HepG2 (cell line): ENCODE measurements around the gene CD320. TPM values are rescaled to one million over a fixed set of nuclear protein-coding genes. Genes with fewer than 3 reads are reported as not detected.

Source experiments
- ARNTL ChIP-seq: sonication (generic); formaldehyde crosslinking; IDR thresholded peaks from 2 replicates; pipeline ENCODE4 v1.4.0; 2020; ENCODE audit warnings: mild to moderate bottlenecking, missing genetic modification reagents
- DR1 ChIP-seq: sonication (generic); formaldehyde crosslinking; IDR thresholded peaks from 2 replicates; pipeline ENCODE4 v1.8.0; 2021; ENCODE audit warnings: mild to moderate bottlenecking, missing genetic modification reagents, inconsistent platforms
- ESRRA ChIP-seq: sonication (generic); formaldehyde crosslinking; IDR thresholded peaks from 2 replicates; pipeline ENCODE4 v1.5.1; 2020; ENCODE audit warnings: mild to moderate bottlenecking, low read depth, missing genetic modification reagents
- HCFC1 ChIP-seq: fragments of 150-350 bp; IDR thresholded peaks from 2 replicates; pipeline ENCODE4 v1.6.1; 2014; ENCODE audit warnings: low read depth, low read length
- KDM4B ChIP-seq: sonication (generic); formaldehyde crosslinking; IDR thresholded peaks from 2 replicates; pipeline ENCODE4 v1.4.0; 2020; ENCODE audit warnings: missing genetic modification reagents
- KDM5B ChIP-seq: sonication (generic); formaldehyde crosslinking; IDR thresholded peaks from 2 replicates; pipeline ENCODE4 v1.4.0; 2020; ENCODE audit warnings: missing genetic modification reagents, mild to moderate bottlenecking, borderline replicate concordance
- MEF2D ChIP-seq: sonication (generic); formaldehyde crosslinking; IDR thresholded peaks from 2 replicates; pipeline ENCODE4 v1.5.1; 2020; ENCODE audit warnings: mild to moderate bottlenecking, missing genetic modification reagents
- PHF8 ChIP-seq: sonication (generic); formaldehyde crosslinking; IDR thresholded peaks from 2 replicates; pipeline ENCODE4 v1.5.0; 2020; ENCODE audit warnings: missing genetic modification reagents
- RBFOX2 ChIP-seq: fragments of 200-400 bp; formaldehyde crosslinking; IDR thresholded peaks from 2 replicates; pipeline ENCODE4 v1.6.1; 2017; ENCODE audit warnings: low read depth, mild to moderate bottlenecking, low read length
- SALL1 ChIP-seq: sonication (generic); formaldehyde crosslinking; IDR thresholded peaks from 2 replicates; pipeline ENCODE4 v1.8.0; 2022; ENCODE audit warnings: mild to moderate bottlenecking, missing genetic modification reagents
- SMAD1 ChIP-seq: sonication (generic); formaldehyde crosslinking; IDR thresholded peaks from 2 replicates; pipeline ENCODE4 v1.4.0; 2020; ENCODE audit warnings: missing genetic modification reagents, low read depth, mild to moderate bottlenecking, borderline replicate concordance
- SMYD3 ChIP-seq: sonication (generic); formaldehyde crosslinking; IDR thresholded peaks from 2 replicates; pipeline ENCODE4 v1.8.1; 2023; ENCODE audit warnings: mild to moderate bottlenecking, missing genetic modification reagents
- SP4 ChIP-seq: sonication (generic); formaldehyde crosslinking; IDR thresholded peaks from 2 replicates; pipeline ENCODE4 v1.8.1; 2023; ENCODE audit warnings: mild to moderate bottlenecking, missing genetic modification reagents
- TARDBP ChIP-seq: sonication (generic); formaldehyde crosslinking; IDR thresholded peaks from 2 replicates; pipeline ENCODE4 v1.8.0; 2022; ENCODE audit warnings: mild to moderate bottlenecking, missing genetic modification reagents
- ZBTB25 ChIP-seq: IDR thresholded peaks from 2 replicates; pipeline ENCODE4 v1.6.1; 2018; ENCODE audit warnings: missing genetic modification reagents
- ZKSCAN8 ChIP-seq: IDR thresholded peaks from 2 replicates; pipeline ENCODE4 v1.6.1; 2016; ENCODE audit warnings: borderline replicate concordance, missing genetic modification reagents, missing compliant biosample characterization
- ZNF101 ChIP-seq: sonication (generic); formaldehyde crosslinking; IDR thresholded peaks from 2 replicates; pipeline ENCODE4 v1.4.0; 2020; ENCODE audit warnings: mild to moderate bottlenecking, low read depth, missing genetic modification reagents, borderline replicate concordance
- ZNF205 ChIP-seq: IDR thresholded peaks from 2 replicates; pipeline ENCODE4 v1.6.1; 2018; ENCODE audit warnings: missing biosample characterization, missing genetic modification reagents
- ZNF432 ChIP-seq: sonication (generic); formaldehyde crosslinking; IDR thresholded peaks from 2 replicates; pipeline ENCODE4 v1.5.0; 2020; ENCODE audit warnings: missing genetic modification reagents, mild to moderate bottlenecking, borderline replicate concordance
- ZNF713 ChIP-seq: sonication (generic); formaldehyde crosslinking; IDR thresholded peaks from 2 replicates; pipeline ENCODE4 v1.4.0; 2020; ENCODE audit warnings: mild to moderate bottlenecking, missing genetic modification reagents
- ZNF773 ChIP-seq: sonication (generic); formaldehyde crosslinking; IDR thresholded peaks from 2 replicates; pipeline ENCODE4 v1.4.0; 2020; ENCODE audit warnings: missing genetic modification reagents, borderline replicate concordance
- polyA plus RNA-seq, 8 experiments: library from polyadenylated mRNA; depleted of rRNA in 3 of 8; stranded (reverse) in 7 of 8; unstranded in 1 of 8; fragments of >200 nt; fragmentation: Illumina TruSeq in 4 of 8; extraction: Trizol in 4 of 8; gene quantifications; 2 replicates each; pipeline versions ENCODE4 v1.2.1 to v1.2.3, GENCODE V29; 2011 to 2016; ENCODE audit warnings: low read depth in 4 of 8, missing spikeins in 1 of 8, mixed read lengths in 1 of 8; ENCODE audit not compliant: insufficient read depth in 1 of 8
- total RNA-seq, 5 experiments: library from RNA; depleted of rRNA; stranded (reverse); fragments of >200 nt; fragmentation: Illumina TruSeq; extraction: Trizol; gene quantifications; 2 replicates each; pipeline ENCODE4 v1.2.3, GENCODE V29; 2016; ENCODE audit warnings: low read depth in 1 of 5
- TF ChIP-seq, protein P1 (sequence below): sonication (generic); formaldehyde crosslinking; IDR thresholded peaks from 2 replicates; pipeline ENCODE4 v1.8.0; 2022; ENCODE audit warnings: mild to moderate bottlenecking, missing genetic modification reagents, moderate library complexity
- TF ChIP-seq, protein P2 (sequence below): sonication (generic); formaldehyde crosslinking; IDR thresholded peaks from 2 replicates; pipeline ENCODE4 v1.8.0; 2022; ENCODE audit warnings: mild to moderate bottlenecking, missing genetic modification reagents, moderate library complexity
- TF ChIP-seq, protein P3 (sequence below): sonication (generic); formaldehyde crosslinking; IDR thresholded peaks from 2 replicates; pipeline ENCODE4 v1.8.1; 2022; ENCODE audit warnings: mild to moderate bottlenecking, missing genetic modification reagents

Gene CD320
- total and polyA plus RNA-seq, 2 of the 13 experiments (the other 11 are each of a cell fraction or from before 2014, with no cell fraction given) = 83.1 to 99.9 TPM

- TF ChIP-seq SP4 (CRISPR knock-in tag) (peak; percentile 55), ZNF773 (CRISPR knock-in tag) (peak; percentile 29; the same call in 1 of the 2 replicates), ZNF713 (CRISPR knock-in tag) (0 out of 2 replicates have a peak, but pooled peaks have one; percentile 54), DR1 (CRISPR knock-in tag) (peak; percentile 98), KDM5B (CRISPR knock-in tag) (peak; percentile 95; the same call in 1 of the 2 replicates), SMYD3 (CRISPR knock-in tag) (peak; percentile 73; the same call in 1 of the 2 replicates), ZNF432 (CRISPR knock-in tag) (no peak), ZKSCAN8 (0 out of 2 replicates have a peak, but pooled peaks have one; percentile 29), ESRRA (CRISPR knock-in tag) (0 out of 2 replicates have a peak, but pooled peaks have one; percentile 32), KDM4B (CRISPR knock-in tag) (no peak; the same call in 1 of the 2 replicates), MEF2D (CRISPR knock-in tag) (0 out of 2 replicates have a peak, but pooled peaks have one; percentile 42), RBFOX2 (peak; percentile 97), TARDBP (CRISPR knock-in tag) (peak; percentile 87), PHF8 (peak; percentile 94), ZBTB25 (CRISPR knock-in tag) (peak; percentile 67; the same call in 1 of the 2 replicates), SALL1 (peak; percentile 76; the same call in 1 of the 2 replicates), HCFC1 (peak; percentile 68), ARNTL (CRISPR knock-in tag) (peak; percentile 72; the same call in 1 of the 2 replicates), ZNF101 (no peak), SMAD1 (0 out of 2 replicates have a peak, but pooled peaks have one; percentile 24), ZNF205 (CRISPR knock-in tag) (peak; percentile 58; the same call in 1 of the 2 replicates)
- TF ChIP-seq, protein P1, sequence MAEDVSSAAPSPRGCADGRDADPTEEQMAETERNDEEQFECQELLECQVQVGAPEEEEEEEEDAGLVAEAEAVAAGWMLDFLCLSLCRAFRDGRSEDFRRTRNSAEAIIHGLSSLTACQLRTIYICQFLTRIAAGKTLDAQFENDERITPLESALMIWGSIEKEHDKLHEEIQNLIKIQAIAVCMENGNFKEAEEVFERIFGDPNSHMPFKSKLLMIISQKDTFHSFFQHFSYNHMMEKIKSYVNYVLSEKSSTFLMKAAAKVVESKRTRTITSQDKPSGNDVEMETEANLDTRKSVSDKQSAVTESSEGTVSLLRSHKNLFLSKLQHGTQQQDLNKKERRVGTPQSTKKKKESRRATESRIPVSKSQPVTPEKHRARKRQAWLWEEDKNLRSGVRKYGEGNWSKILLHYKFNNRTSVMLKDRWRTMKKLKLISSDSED (CRISPR knock-in tag) = no peak
- TF ChIP-seq, protein P2, sequence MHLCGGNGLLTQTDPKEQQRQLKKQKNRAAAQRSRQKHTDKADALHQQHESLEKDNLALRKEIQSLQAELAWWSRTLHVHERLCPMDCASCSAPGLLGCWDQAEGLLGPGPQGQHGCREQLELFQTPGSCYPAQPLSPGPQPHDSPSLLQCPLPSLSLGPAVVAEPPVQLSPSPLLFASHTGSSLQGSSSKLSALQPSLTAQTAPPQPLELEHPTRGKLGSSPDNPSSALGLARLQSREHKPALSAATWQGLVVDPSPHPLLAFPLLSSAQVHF (CRISPR knock-in tag) = no peak
- TF ChIP-seq, protein P3, sequence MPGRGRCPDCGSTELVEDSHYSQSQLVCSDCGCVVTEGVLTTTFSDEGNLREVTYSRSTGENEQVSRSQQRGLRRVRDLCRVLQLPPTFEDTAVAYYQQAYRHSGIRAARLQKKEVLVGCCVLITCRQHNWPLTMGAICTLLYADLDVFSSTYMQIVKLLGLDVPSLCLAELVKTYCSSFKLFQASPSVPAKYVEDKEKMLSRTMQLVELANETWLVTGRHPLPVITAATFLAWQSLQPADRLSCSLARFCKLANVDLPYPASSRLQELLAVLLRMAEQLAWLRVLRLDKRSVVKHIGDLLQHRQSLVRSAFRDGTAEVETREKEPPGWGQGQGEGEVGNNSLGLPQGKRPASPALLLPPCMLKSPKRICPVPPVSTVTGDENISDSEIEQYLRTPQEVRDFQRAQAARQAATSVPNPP (CRISPR knock-in tag) = peak; percentile 63; the same call in 1 of the 2 replicates
Observed at GRCh38 chr19:8321067-8321985, 13.2 kb upstream of the CD320 start, which contains the start of the genes NDUFA7 and RPS28 (continued).
